ENCODE results near the gene GPR150.

DNA sequence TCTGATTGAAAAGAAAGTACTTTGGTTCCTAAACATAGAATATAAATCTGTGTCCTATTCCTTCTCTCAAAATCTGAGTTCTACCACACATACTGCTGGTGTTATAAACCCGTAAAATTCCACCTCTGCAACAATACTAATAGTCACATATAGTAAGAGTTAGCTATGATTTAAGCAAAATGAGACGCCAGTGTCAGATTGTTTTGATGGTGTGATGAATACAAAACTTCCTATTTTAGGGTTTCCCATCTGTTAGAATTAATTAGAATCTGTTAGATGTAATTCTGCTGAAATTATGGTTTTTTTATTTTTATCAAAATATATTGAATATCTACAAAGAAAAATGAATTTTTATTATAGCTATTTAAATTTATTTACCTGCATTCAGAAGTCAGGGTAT is 38.3 kb upstream of the GPR150 start:
- TF ChIP-seq POLR2AphosphoS5 (IDR thresholded peaks at IDR 0.05; ENCODE audit: low read depth, low read length) (no peak), FOXP2 (optimal IDR thresholded peaks at IDR 0.05; ENCODE audit: borderline replicate concordance, extremely low read depth, extremely low read length, insufficient read depth) (no peak)

All from PFSK-1 (cell line).